ENCODE data around the gene B3GNT7. TPM values are rescaled to one million over a fixed set of nuclear protein-coding genes. Genes with fewer than 3 reads are reported as not detected.

The B3GNT7 gene
- total and polyA plus RNA-seq, 4 donors = 0.74 to 1.7 (median 1.0) TPM

DNA sequence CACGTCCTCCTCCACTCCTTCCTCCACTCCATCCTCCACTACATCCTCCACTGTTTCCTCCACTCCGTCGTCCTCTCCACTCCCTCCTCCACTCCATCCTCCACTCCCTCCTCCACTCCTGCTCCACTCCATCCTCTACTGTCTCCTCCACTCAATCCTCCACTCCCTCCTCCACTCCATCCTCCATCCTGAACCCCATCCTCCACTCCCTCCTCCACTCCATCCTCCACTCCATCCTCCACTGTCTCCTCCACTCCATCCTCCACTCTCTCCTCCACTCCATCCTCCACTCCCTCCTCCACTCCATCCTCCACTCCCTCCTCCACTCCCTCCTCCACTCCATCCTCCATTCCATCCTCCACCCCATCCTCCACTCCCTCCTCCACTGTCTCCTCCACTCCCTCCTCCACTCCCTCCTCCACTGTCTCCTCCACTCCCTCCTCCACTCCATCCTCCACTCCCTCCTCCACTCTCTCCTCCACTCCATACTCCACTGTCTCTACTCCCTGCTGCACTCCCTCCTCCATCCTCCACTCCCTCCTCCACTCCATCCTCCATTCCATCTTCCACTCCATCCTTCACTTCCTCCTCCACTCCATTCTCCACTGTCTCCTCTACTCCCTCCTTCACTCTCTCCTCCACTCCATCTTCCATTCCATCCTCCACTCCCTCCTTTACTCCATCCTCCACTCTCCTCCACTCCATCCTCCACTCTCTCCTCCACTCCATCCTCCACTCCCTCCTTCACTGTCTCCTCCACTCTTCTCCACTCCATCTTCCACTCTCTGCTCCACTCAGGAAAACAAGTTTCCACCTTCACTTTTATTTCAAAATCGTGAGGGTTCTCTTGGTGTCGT is 14.3 kb upstream of the B3GNT7 start (continued):
- TF ChIP-seq CTCF (IDR thresholded peaks at IDR 0.05; ENCODE audit: low read depth, low read length, missing input control) (no peak), NR2F2 (IDR thresholded peaks at IDR 0.05) (no peak), GABPA (IDR thresholded peaks at IDR 0.05 in 1 of 2, conservative IDR thresholded peaks at IDR 0.05 in 1 of 2) (no peak)

GRCh38 chr2:231382116-231382515 is 13.4 kb upstream of the B3GNT7 start:
- H3K36me3 ChIP-seq (ENCODE audit: control insufficient read depth in 4 of 4, insufficient read depth in 3 of 4, low read depth in 1 of 4, low read length in 3 of 4) = no peaks in the 10 kb centered on the region
- H3K4me1 ChIP-seq (ENCODE audit: control insufficient read depth in 4 of 4, insufficient read depth in 4 of 4, low read length in 3 of 4) = no peaks in the 10 kb centered on the region
- WGBS = 92% methylated on average over 8 of the region's 8 CpGs
- no peak overlapping the region for H3K9ac ChIP-seq (ENCODE audit: low read depth in 1 of 2, low read length in 2 of 2)
- H3K9me3 ChIP-seq (ENCODE audit: control insufficient read depth in 4 of 4, low read length in 3 of 4) = no peaks in the 10 kb centered on the region
- no peak overlapping the region for H3K4me3 ChIP-seq (ENCODE audit: low read depth in 1 of 3, low read length in 3 of 3)
- TF ChIP-seq EGR1 (IDR thresholded peaks at IDR 0.05; ENCODE audit: low read depth in 2 of 2) (no peak), FOXA1 (IDR thresholded peaks at IDR 0.05) (no peak), REST (IDR thresholded peaks at IDR 0.05) (no peak), CTCF (IDR thresholded peaks at IDR 0.05; ENCODE audit: low read depth, low read length, missing input control) (no peak), ATF3 (IDR thresholded peaks at IDR 0.05) (no peak), JUND (IDR thresholded peaks at IDR 0.05) (no peak), MAX (IDR thresholded peaks at IDR 0.05) (no peak), RXRA (IDR thresholded peaks at IDR 0.05) (no peak), GABPA (IDR thresholded peaks at IDR 0.05 in 1 of 2, conservative IDR thresholded peaks at IDR 0.05 in 1 of 2) (no peak), SP1 (IDR thresholded peaks at IDR 0.05) (no peak), NR2F2 (IDR thresholded peaks at IDR 0.05) (no peak)
- TF ChIP-seq, protein P1, sequence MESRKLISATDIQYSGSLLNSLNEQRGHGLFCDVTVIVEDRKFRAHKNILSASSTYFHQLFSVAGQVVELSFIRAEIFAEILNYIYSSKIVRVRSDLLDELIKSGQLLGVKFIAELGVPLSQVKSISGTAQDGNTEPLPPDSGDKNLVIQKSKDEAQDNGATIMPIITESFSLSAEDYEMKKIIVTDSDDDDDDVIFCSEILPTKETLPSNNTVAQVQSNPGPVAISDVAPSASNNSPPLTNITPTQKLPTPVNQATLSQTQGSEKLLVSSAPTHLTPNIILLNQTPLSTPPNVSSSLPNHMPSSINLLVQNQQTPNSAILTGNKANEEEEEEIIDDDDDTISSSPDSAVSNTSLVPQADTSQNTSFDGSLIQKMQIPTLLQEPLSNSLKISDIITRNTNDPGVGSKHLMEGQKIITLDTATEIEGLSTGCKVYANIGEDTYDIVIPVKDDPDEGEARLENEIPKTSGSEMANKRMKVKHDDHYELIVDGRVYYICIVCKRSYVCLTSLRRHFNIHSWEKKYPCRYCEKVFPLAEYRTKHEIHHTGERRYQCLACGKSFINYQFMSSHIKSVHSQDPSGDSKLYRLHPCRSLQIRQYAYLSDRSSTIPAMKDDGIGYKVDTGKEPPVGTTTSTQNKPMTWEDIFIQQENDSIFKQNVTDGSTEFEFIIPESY (IDR thresholded peaks at IDR 0.05) = no peak
- no peak for DNase-seq (ENCODE audit: low spot score)
- no peak overlapping the region for H3K27ac ChIP-seq (ENCODE audit: low read depth in 1 of 2, low read length in 2 of 2)
- no peaks in the 10 kb centered on the region for H3K27me3 ChIP-seq (ENCODE audit: control insufficient read depth in 4 of 4, insufficient read depth in 4 of 4, low read length in 3 of 4)

Data from liver (tissue), 9 donors.